Chondrocyte (in vitro differentiated cells): Measurements from ENCODE around the gene KRT81. TPM values are rescaled to one million over a fixed set of nuclear protein-coding genes. Genes with fewer than 3 reads are reported as not detected.
"Not testable (repeated sequence)": the region's sequence is repeated elsewhere in the genome, so short reads cannot be mapped to it uniquely, and the experiment has no call there.

Experiments
- DNase-seq: peaks from one replicate; pipeline ENCODE4 v3.0.0; 2021; ENCODE audit warnings: mixed read lengths, low spot score
- H3K27ac Mint-ChIP-seq: one replicate; pipeline ENCODE4 v1.8.0; 2021; ENCODE audit warnings: mild to moderate bottlenecking, moderate library complexity, mixed read lengths; ENCODE audit not compliant: unreplicated experiment
- H3K27me3 Mint-ChIP-seq: 2 replicates; pipeline ENCODE4 v1.8.0; 2021; ENCODE audit warnings: low read depth, mixed read lengths
- H3K36me3 Mint-ChIP-seq: 2 replicates; pipeline ENCODE4 v1.8.0; 2021; ENCODE audit warnings: low read depth, mixed read lengths
- H3K4me1 Mint-ChIP-seq: 2 replicates; pipeline ENCODE4 v1.8.0; 2021; ENCODE audit warnings: low read depth, mild to moderate bottlenecking, mixed read lengths
- H3K4me3 Mint-ChIP-seq: one replicate; pipeline ENCODE4 v1.8.0; 2021; ENCODE audit warnings: mild to moderate bottlenecking, moderate library complexity, mixed read lengths; ENCODE audit not compliant: unreplicated experiment
- H3K9me3 Mint-ChIP-seq: 2 replicates; pipeline ENCODE4 v1.8.0; 2021; ENCODE audit warnings: low read depth, mixed read lengths
- CTCF ChIP-seq: fragments of 200-600 bp; sonication (generic); IDR thresholded peaks from 2 replicates; pipeline ENCODE4 v1.5.0; 2021; ENCODE audit warnings: antibody characterized with exemption, mild to moderate bottlenecking, moderate library complexity
- total RNA-seq: library from RNA; stranded (reverse); gene quantifications from 3 replicates; pipeline ENCODE4 v1.2.1, GENCODE V29; 2021

The KRT81 gene
- total RNA-seq, 1 donor from 2014 or later, result 1.3 TPM

GRCh38 chr12:52259657-52260243, 31.6 kb downstream of the KRT81 start:
- H3K9me3 Mint-ChIP-seq, result no peaks in the 10 kb centered on the region

GRCh38 chr12:52258335-52258901, 32.9 kb downstream of the KRT81 start:
- no peak overlapping the region for H3K27ac Mint-ChIP-seq
- no peak overlapping the region for H3K4me3 Mint-ChIP-seq
- peaks cover 3% of the 10 kb centered on the region for H3K27me3 Mint-ChIP-seq

More at GRCh38 chr12:52259657-52260243, 31.6 kb downstream of the KRT81 start:
- H3K4me3 Mint-ChIP-seq, result no peak overlapping the region
- peaks cover 27% of the 10 kb centered on the region for H3K4me1 Mint-ChIP-seq
- peaks cover 3% of the 10 kb centered on the region for H3K27me3 Mint-ChIP-seq
- no peaks in the 10 kb centered on the region for H3K36me3 Mint-ChIP-seq
- peak overlapping the region; percentile 92 for H3K27ac Mint-ChIP-seq
- TF ChIP-seq CTCF, result peak; percentile 33
- DNase-seq, result no peak

DNA sequence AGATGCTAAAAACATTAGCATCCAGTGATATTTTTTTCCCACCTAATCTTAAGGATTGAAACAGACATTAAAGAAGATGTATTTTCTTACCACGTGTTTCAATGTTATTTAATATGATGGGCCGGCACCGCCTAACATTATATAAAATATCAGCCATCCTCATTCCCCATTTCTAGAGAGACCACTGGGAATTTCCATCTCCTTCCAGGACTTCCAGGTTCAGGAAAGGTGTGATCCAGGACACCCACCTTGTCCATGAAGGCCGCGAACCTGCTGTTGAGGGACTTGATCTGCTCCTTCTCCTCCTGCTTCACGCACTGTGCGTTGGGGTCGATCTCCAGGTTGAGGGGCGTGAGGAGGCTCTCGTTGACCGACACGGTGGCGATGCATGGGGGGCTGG, 33.4 kb downstream of the KRT81 start:
- not testable (repeated sequence) for H3K9me3 Mint-ChIP-seq, H3K36me3 Mint-ChIP-seq, H3K27me3 Mint-ChIP-seq, DNase-seq, H3K27ac Mint-ChIP-seq, H3K4me3 Mint-ChIP-seq
- peaks cover 27% of the 10 kb centered on the region for H3K4me1 Mint-ChIP-seq

More at GRCh38 chr12:52258335-52258901, 32.9 kb downstream of the KRT81 start:
- TF ChIP-seq CTCF, result peak; percentile 56
- Mint-ChIP-seq H3K9me3 (no peaks in the 10 kb centered on the region), H3K4me1 (peaks cover 27% of the 10 kb centered on the region), H3K36me3 (no peaks in the 10 kb centered on the region)
- DNase-seq, result no peak

- TF ChIP-seq CTCF, result no peak
- DNase-seq, result no peak
Observed at GRCh38 chr12:52257074-52257551, 34.2 kb downstream of the KRT81 start.

GRCh38 chr12:52256584-52256935, 34.8 kb downstream of the KRT81 start:
- peaks cover 25% of the 10 kb centered on the region for H3K4me1 Mint-ChIP-seq
- no peak overlapping the region for H3K27ac Mint-ChIP-seq
- no peaks in the 10 kb centered on the region for H3K9me3 Mint-ChIP-seq
- H3K36me3 Mint-ChIP-seq, result no peaks in the 10 kb centered on the region
- peaks cover 3% of the 10 kb centered on the region for H3K27me3 Mint-ChIP-seq
- no peak for TF ChIP-seq CTCF
- no peak overlapping the region for H3K4me3 Mint-ChIP-seq
- DNase-seq, result no peak

More at GRCh38 chr12:52257074-52257551, 34.2 kb downstream of the KRT81 start:
- Mint-ChIP-seq H3K9me3 (no peaks in the 10 kb centered on the region), H3K27me3 (peaks cover 3% of the 10 kb centered on the region), H3K4me1 (peaks cover 27% of the 10 kb centered on the region), H3K4me3 (no peak overlapping the region), H3K27ac (no peak overlapping the region), H3K36me3 (no peaks in the 10 kb centered on the region)
